OCI-LY7 (cell line): ENCODE results near the gene TULP1.

Experiments
- CTCF ChIP-seq: fragments of 200-600 bp; sonication (generic); conservative IDR thresholded peaks from 2 replicates; pipeline ENCODE4 v1.5.1; 2014; ENCODE audit warnings: mild to moderate bottlenecking, antibody characterized with exemption, low read length, moderate library complexity, mixed read lengths
- EZH2phosphoT487 ChIP-seq: fragments of 200-600 bp; sonication (generic); IDR thresholded peaks from 2 replicates; pipeline ENCODE4 v1.6.1; 2018; ENCODE audit warnings: low read depth, borderline replicate concordance, mild to moderate bottlenecking, mixed run types, antibody characterized with exemption, low read length, moderate library complexity, mixed read lengths

DNA sequence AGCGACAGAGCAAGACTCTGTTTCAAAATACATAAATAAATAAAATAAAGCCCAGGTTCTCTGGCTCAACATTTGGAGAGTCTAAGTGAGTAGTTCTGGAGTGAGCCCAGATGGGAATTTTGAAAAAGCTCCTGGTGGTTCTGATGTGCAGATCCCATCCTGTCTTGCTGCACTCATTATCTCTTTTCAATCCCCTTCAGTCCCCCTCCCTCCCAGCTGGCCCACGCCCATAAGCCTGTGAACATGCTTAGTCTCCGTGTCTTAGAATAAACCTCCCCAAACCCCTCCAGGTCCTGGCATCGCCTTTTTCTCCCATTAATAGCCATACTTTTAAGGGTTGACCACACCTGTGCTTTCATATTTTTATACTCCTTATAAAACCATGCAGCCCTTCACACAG is 19.4 kb upstream of the TULP1 start:
- TF ChIP-seq CTCF (no peak), EZH2phosphoT487 (no peak)
